Thyroid gland (tissue), 4 donors: ENCODE data around the gene DNAH14.
"Not testable (repeated sequence)": the region's sequence is repeated elsewhere in the genome, so short reads cannot be mapped to it uniquely, and the experiment has no call there.

Source experiments
- CTCF ChIP-seq, 6 experiments: fragments of 200-600 bp in 3 of 6; fragments of 450-650 bp in 3 of 6; sonication (generic) in 3 of 6; IDR thresholded peaks; one replicate each; pipeline ENCODE4 v1.5.1; 2016 to 2019; ENCODE audit warnings: antibody characterized with exemption in 6 of 6, mild to moderate bottlenecking in 2 of 6, inconsistent platforms in 1 of 6, moderate library complexity in 1 of 6
- POLR2A ChIP-seq, 2 donors: fragments of 450-650 bp; IDR thresholded peaks; one replicate each; pipeline ENCODE4 v1.6.1; 2017; ENCODE audit warnings: antibody characterized with exemption in 2 of 2, mild to moderate bottlenecking in 2 of 2, moderate library complexity in 1 of 2

DNA sequence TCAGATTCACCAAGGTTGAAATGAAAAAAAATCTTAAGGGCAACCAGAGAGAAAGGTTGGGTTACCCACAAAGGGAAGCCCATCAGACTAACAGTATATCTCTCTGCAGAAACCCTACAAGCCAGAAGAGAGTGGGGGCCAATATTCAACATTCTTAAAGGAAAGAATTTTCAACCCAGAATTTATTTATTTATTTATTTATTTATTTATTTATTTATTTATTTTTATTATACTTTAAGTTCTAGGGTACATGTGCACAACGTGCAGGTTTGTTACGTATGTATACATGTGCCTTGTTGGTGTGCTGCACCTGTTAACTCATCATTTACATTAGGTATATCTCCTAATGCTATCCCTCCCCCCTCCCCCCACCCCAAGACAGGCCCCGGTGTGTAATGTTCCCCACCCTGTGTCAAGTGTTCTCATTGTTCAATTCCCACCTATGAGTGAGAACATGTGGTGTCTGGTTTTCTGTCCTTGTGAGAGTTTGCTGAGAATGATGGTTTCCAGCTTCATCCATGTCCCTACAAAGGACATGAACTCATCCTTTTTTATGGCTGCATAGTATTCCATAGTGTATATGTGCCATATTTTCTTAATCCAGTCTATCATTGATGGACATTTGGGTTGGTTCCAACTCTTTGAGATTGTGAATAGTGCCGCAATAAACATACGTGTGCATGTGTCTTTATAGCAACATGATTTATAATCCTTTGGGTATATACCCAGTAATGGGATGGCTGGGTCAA is 282.4 kb downstream of the DNAH14 start:
- TF ChIP-seq CTCF, POLR2A (IDR thresholded peaks at IDR 0.05): not testable (repeated sequence)
